ENCODE results near the gene HOXD12.

- no peak for TF ChIP-seq CTCF (IDR thresholded peaks at IDR 0.05)
- TF ChIP-seq POLR2A (IDR thresholded peaks at IDR 0.05): no peak
- no peak for TF ChIP-seq POLR2AphosphoS5 (IDR thresholded peaks at IDR 0.05)
These were observed 5.6 kb downstream of the HOXD12 start for GRCh38 chr2:176105078-176105729.

All from gastroesophageal sphincter (tissue), 3 donors.